ENCODE results near the gene TLCD2. TPM values are rescaled to one million over a fixed set of nuclear protein-coding genes. Genes with fewer than 3 reads are reported as not detected.

The TLCD2 gene
- total RNA-seq, 3 donors from 2014 or later = 3.7 to 10.9 (median 6.9) TPM

DNA sequence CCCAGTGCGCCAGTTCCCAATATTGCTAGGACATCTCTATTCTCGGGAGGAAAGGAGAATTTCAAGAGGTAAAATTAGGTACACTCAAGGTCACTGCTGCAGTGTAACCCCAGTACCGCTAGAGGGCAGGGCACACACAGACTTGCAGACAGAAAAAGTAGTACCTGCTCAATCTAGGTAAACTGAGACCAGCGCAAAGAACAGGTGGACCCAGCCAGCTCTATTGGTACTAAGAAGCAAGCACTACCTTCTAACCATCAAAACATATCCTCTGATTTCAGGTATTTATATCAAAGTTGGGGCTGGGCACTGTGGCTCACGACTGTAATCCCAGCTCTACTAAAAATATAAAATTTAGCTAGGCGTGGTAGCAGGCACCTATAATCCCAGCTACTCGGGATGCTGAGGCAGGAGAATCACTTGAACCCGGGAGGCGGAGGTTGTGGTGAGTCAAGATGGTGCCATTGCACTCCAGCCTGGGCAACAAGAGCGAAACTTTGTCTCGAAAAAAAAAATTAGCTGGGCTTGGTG lies 10.7 kb upstream of the TLCD2 start:
- H3K27ac ChIP-seq = no peak overlapping the region
- TF ChIP-seq POLR2AphosphoS5 (IDR thresholded peaks at IDR 0.05) (peak in 1 of 3 donors; percentile 26), POLR2A (IDR thresholded peaks at IDR 0.05) (no peak)
- TF ChIP-seq, protein P1, sequence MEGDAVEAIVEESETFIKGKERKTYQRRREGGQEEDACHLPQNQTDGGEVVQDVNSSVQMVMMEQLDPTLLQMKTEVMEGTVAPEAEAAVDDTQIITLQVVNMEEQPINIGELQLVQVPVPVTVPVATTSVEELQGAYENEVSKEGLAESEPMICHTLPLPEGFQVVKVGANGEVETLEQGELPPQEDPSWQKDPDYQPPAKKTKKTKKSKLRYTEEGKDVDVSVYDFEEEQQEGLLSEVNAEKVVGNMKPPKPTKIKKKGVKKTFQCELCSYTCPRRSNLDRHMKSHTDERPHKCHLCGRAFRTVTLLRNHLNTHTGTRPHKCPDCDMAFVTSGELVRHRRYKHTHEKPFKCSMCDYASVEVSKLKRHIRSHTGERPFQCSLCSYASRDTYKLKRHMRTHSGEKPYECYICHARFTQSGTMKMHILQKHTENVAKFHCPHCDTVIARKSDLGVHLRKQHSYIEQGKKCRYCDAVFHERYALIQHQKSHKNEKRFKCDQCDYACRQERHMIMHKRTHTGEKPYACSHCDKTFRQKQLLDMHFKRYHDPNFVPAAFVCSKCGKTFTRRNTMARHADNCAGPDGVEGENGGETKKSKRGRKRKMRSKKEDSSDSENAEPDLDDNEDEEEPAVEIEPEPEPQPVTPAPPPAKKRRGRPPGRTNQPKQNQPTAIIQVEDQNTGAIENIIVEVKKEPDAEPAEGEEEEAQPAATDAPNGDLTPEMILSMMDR (IDR thresholded peaks at IDR 0.05) = peak; percentile 93 to 98 (median 95)
- DNase-seq (ENCODE audit: low spot score in 2 of 2) = no peak

DNA sequence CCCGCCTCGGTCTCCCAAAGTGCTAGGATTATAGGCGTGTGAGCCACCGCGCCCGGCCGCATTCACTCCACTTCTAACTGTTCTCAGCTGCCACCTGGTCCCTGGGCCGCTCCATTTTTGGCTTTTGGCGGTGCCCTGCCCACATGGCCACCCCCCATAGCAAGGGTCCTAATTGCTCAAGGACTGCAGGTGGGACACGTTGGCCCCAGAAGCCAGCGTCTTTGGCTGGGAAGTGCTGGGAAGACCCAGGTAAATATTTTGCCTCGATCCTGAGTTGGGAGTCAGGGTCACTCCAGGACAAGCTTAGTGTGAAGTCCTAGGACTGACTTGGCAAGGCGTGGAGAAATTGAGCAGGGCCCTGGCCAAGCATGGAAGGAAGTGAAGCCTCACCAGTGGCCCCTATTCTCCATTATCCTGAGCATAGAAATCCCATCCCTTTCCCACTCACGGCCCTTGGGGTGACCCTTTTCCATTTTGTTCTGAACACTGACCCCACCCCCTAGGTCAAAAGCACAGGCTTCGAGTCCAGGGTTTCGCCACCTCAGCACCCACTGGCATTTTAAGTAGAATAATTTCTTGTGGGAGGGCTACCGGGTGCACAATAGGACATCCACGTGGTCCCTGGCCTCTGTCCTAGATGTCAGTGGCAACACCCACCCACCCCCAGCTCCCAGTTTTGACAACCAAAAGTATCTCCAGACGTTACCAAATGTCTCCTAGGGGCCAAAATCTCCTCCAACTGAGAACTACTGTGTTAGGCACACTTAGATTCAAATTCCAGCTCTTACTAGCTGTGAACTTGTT lies 8.4 kb upstream of the TLCD2 start:
- H3K9me3 ChIP-seq = no peaks in the 10 kb centered on the region
- no peak overlapping the region for H3K4me3 ChIP-seq
- no peaks in the 10 kb centered on the region for H3K36me3 ChIP-seq
- H3K27ac ChIP-seq = peak overlapping the region; percentile 98 to 100
- H3K27me3 ChIP-seq = no peaks in the 10 kb centered on the region
- intact Hi-C loops (cut with DNase I; ENCODE audit: low total_unique reads) = no loop called here
- DNase-seq (ENCODE audit: low spot score in 2 of 2) = no peak
- TF ChIP-seq POLR2A (IDR thresholded peaks at IDR 0.05) (no peak), POLR2AphosphoS5 (IDR thresholded peaks at IDR 0.05) (no peak)
- TF ChIP-seq, protein P1 (IDR thresholded peaks at IDR 0.05) = no peak
- H3K4me1 ChIP-seq = peaks cover 10 to 12% of the 10 kb centered on the region in 2 donors

More for the DNA sequence above, 10.7 kb upstream of the TLCD2 start:
- no peaks in the 10 kb centered on the region for H3K27me3 ChIP-seq
- H3K9me3 ChIP-seq = no peaks in the 10 kb centered on the region
- H3K4me3 ChIP-seq = no peak overlapping the region
- H3K36me3 ChIP-seq = no peaks in the 10 kb centered on the region
- H3K4me1 ChIP-seq = peaks cover 3 to 9% of the 10 kb centered on the region in 2 donors
- intact Hi-C loops (cut with DNase I; ENCODE audit: low total_unique reads) = no loop called here

DNA sequence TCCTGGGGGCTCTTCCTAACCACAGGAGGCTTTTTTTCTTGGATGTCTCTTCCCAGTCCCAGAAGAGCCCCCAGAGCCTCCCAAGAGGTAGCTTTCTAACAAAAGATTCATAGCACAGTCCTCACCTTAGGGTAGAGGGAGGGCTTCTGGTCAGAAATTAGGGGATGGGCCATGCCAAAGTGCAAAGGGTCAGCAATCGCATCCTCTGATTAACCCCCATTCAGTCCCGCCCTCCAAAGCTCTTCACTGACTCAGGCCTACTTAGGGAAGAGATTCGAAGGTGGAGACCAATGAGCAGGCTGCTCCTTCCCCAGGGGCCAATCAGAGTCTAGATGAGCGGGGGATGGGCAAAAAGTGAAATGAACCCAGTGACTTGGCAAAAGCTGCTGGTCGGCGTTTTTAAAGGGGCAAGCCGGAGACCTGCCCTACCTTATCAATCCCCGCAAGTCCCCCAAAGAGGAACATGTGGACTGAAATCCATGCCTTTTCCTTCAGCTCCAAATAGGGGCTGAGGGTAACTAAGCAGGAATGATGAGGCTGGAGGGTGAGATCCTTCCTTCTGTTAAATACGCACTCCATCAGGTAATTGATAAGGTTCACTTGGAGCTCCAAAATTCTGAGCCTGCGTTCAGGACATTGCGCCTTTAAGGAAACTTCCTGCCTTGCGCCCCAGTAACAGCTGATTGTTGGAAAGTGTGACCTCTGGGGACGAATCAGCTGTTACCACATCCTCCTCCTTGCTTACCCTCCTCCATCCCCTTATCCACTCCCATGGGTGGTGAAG lies 6.9 kb upstream of the TLCD2 start:
- intact Hi-C loops (cut with DNase I; ENCODE audit: low total_unique reads) = loop anchor here (1.0 kb wide), 1 partner anchor 43 kb away; no protein-coding TSS in a partner anchor
- peaks cover 11 to 13% of the 10 kb centered on the region in 2 donors for H3K4me1 ChIP-seq
- H3K27me3 ChIP-seq = no peaks in the 10 kb centered on the region
- no peaks in the 10 kb centered on the region for H3K9me3 ChIP-seq
- H3K36me3 ChIP-seq = no peaks in the 10 kb centered on the region
- H3K27ac ChIP-seq = peak overlapping the region; percentile 98 to 100
- peak; percentile 75 to 87 (median 82) for TF ChIP-seq POLR2AphosphoS5 (IDR thresholded peaks at IDR 0.05)
- TF ChIP-seq, protein P1 (IDR thresholded peaks at IDR 0.05) = no peak
- TF ChIP-seq POLR2A (IDR thresholded peaks at IDR 0.05) = no peak
- DNase-seq (ENCODE audit: low spot score in 2 of 2) = peak; percentile 85 to 95
- H3K4me3 ChIP-seq = peak overlapping the region; percentile 58 to 96 (median 87)

DNA sequence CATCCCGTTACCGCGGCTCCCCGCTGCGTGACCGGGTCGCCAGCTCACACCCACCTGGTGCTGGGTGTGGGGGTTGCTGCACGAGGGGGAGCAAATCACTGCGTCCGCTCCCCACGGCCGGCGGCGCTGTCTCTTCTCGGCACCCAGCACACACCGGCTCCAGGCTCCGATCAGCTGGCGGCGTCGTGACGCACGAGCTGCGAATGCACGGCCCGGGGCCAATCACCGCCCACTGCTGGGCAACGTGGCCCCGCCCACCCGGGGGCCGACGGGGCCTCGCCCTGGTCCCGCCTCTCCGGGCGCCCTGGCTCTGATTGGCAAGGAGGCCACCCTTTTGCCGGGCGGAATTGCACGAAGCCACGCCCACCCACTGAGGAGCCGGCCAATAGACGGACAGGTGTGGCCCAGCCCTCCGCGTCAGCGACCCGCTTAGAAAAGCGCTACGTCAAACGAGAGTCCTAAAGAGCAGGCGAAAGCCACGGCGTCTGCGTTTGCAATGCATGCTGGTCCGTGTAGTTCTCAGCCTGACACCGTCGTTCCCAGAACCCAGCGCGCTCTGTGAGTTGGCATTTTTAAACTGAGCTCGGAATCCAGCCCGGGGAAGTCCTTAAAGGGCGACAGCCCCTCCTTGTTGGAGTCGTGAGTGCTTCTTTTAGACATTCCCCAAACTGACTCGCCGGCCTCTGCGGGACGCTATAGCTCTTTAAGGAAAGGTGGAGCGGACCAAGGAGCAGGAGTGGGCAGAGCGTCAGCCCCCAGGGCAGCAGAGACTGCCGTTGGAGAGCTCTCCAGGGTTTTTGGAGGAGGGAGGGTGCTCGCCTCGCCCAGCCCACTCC lies 6.1 kb upstream of the TLCD2 start:
- Histone ChIP-seq H3K9me3 (no peaks in the 10 kb centered on the region), H3K4me1 (peaks cover 11 to 13% of the 10 kb centered on the region in 2 donors), H3K27me3 (no peaks in the 10 kb centered on the region), H3K36me3 (no peaks in the 10 kb centered on the region), H3K27ac (peak overlapping the region; percentile 98 to 100), H3K4me3 (peak overlapping the region; percentile 87 to 100 (median 96))
- intact Hi-C loops (cut with DNase I; ENCODE audit: low total_unique reads) = loop anchor here (1.0 kb wide), 1 partner anchor 42 kb away; no protein-coding TSS in a partner anchor
- peak; percentile 100 for DNase-seq (ENCODE audit: low spot score in 2 of 2)
- TF ChIP-seq, protein P1 (IDR thresholded peaks at IDR 0.05) = peak in 1 of 3 donors; percentile 25
- TF ChIP-seq POLR2AphosphoS5 (IDR thresholded peaks at IDR 0.05) (peak; percentile 88 to 99 (median 93)), POLR2A (IDR thresholded peaks at IDR 0.05) (peak; percentile 88)

Data from breast epithelium (tissue), 4 donors.